ENCODE measurements around the gene FOXA1. TPM values are rescaled to one million over a fixed set of nuclear protein-coding genes. Genes with fewer than 3 reads are reported as not detected.

FOXA1 gene
- total and polyA plus RNA-seq, 9 of the 15 experiments (the other 6 are each of a cell fraction or from before 2014, with no cell fraction given): 0.20 to 3.0 (median 1.3) TPM

GRCh38 chr14:37594971-37595808, at the start of gene FOXA1, which contains the start of gene TTC6 (continued):
- TF ChIP-seq BRCA1 (IDR thresholded peaks at IDR 0.05): no peak
- no peak for TF ChIP-seq BRCA1 (CRISPR knock-in tag; IDR thresholded peaks at IDR 0.05)
- TF ChIP-seq CCNT2 (IDR thresholded peaks at IDR 0.05; ENCODE audit: borderline replicate concordance, extremely low read depth, insufficient read length, low read depth, low read length): peak; percentile 32
- no peak for TF ChIP-seq NR1H2 (CRISPR knock-in tag; IDR thresholded peaks at IDR 0.05)
- TF ChIP-seq RFX1 (IDR thresholded peaks at IDR 0.05): no peak
- TF ChIP-seq ZFP91 (CRISPR knock-in tag; IDR thresholded peaks at IDR 0.05): no peak
- TF ChIP-seq FOXA3 (CRISPR knock-in tag; conservative IDR thresholded peaks at IDR 0.05 in 1 of 2, IDR thresholded peaks at IDR 0.05 in 1 of 2): no peak
- TF ChIP-seq SNIP1 (IDR thresholded peaks at IDR 0.05; ENCODE audit: low read depth): no peak
- no peak for TF ChIP-seq STAT5A (IDR thresholded peaks at IDR 0.05; ENCODE audit: borderline replicate concordance, low read length)
- TF ChIP-seq ZNF561 (CRISPR knock-in tag; conservative IDR thresholded peaks at IDR 0.05): no peak
- TF ChIP-seq SMARCE1 (IDR thresholded peaks at IDR 0.05): no peak
- TF ChIP-seq FOXA1 (IDR thresholded peaks at IDR 0.05; ENCODE audit: borderline replicate concordance): no peak
- no peak for TF ChIP-seq ZNF175 (CRISPR knock-in tag; IDR thresholded peaks at IDR 0.05; ENCODE audit: low read depth)
- no peak for TF ChIP-seq POLR2A (conservative IDR thresholded peaks at IDR 0.05)
- 0 out of 2 replicates have a peak, but pooled peaks have one; percentile 11 for TF ChIP-seq TFAP4 (CRISPR knock-in tag; IDR thresholded peaks at IDR 0.05; ENCODE audit: borderline replicate concordance)
- TF ChIP-seq HES1 (IDR thresholded peaks at IDR 0.05; ENCODE audit: low read depth): no peak
- no peak for TF ChIP-seq FOXM1 (IDR thresholded peaks at IDR 0.05; ENCODE audit: low read depth)
- TF ChIP-seq FOXM1 (CRISPR knock-in tag; IDR thresholded peaks at IDR 0.05; ENCODE audit: low read depth): no peak
- TF ChIP-seq HMGN3 (IDR thresholded peaks at IDR 0.05; ENCODE audit: borderline replicate concordance, extremely low read depth, insufficient read length, low read depth, low read length): peak; percentile 22
- TF ChIP-seq DACH1 (IDR thresholded peaks at IDR 0.05; ENCODE audit: partially characterized antibody): no peak
- TF ChIP-seq ARID4B (CRISPR knock-in tag; IDR thresholded peaks at IDR 0.05): no peak
